GM21529 (cell line): Measurements from ENCODE around the gene ASB13.
A peak's percentile ranks its signal among the peaks of the same experiment; 100 is the strongest.

Experiments used
- ATAC-seq: cut with Tn5 transposase; IDR thresholded peaks from one replicate; pipeline ENCODE4 v1.9.1; 2021; ENCODE audit not compliant: unreplicated experiment

ASB13 gene, protein sequence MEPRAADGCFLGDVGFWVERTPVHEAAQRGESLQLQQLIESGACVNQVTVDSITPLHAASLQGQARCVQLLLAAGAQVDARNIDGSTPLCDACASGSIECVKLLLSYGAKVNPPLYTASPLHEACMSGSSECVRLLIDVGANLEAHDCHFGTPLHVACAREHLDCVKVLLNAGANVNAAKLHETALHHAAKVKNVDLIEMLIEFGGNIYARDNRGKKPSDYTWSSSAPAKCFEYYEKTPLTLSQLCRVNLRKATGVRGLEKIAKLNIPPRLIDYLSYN

DNA sequence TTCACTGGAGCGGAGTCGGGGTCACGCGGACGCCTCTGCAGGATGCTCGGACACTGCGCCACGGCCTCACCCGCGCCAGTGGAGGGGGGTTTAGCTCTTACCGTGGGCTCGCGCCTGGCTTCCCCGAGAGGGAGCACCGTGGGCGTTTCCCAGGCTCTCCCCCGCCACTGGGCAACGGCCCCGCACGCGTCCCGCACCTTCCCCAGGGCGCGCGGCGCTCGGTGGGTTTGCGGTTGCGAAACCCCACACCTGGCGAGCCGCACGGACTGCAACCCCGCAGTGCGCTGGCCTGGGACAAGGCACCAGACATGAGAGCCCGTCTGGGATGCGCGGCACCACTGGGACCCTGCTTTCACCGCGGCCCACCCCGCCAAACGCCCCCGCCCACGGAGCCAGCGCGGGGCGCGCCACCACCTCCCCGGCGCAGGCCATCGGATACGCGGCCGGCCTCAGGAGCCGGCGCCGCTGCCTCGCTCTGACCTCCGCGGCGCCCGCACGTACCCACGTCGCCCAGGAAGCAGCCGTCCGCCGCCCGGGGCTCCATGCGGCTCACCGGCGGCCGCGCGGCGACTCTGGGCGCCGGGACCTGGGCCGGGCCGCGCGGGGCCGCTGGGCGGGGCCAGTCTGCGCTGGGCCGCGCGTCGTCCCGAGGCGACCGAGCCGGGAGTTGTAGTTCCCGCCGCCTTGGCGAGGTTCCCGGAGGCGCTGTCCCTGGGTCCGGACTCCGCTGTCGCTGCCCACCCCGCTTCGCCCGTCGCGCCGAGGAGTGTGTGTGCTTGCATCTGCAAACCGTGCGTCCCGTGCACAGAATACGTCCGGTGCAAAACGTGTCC is at the start of gene ASB13:
Gene ASB13, minus strand, starts transcription at position 588 of the 833 bp plus-strand sequence. Its CDS starts 44 bp downstream, at position 544.
- ATAC-seq = peak; percentile 74

DNA sequence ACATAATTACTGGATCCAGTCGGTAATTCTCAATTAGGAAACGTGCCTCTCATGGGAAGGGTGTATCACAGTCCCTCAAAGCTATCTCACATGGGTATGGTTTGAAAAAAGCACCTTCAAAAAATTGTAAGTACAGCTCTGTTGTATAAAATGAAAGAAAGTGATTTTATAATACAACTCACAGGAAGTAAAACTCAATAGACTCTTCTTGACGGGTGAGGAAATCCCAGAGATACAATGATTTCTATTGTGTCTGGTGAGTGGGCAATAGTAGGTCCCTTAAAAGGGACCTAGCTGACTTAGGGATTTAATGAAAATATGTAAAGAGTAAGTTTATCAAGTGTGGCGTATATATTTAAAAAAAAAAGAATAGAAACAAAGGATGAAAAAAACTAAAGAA is 45.2 kb upstream of the ASB13 start:
- no peak for ATAC-seq

DNA sequence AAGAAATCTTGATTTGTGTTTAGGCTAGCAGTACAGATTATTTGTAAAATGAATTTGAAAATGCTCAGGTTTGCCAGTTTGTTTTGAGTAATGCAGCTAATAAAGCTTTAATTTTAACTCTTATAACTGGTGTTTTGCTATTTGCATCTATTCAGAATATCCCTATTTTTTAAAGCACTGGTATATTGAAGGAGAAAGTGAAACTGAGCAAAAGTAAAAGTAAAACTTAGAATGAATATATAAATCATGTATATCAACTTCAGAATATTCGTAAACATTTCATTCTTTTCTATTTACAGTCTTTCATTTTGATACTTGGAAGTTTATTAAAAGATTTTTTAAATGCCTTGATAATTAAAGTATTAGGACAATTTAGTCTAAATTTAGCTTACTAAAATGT is 44.5 kb upstream of the ASB13 start:
- no peak for ATAC-seq

DNA sequence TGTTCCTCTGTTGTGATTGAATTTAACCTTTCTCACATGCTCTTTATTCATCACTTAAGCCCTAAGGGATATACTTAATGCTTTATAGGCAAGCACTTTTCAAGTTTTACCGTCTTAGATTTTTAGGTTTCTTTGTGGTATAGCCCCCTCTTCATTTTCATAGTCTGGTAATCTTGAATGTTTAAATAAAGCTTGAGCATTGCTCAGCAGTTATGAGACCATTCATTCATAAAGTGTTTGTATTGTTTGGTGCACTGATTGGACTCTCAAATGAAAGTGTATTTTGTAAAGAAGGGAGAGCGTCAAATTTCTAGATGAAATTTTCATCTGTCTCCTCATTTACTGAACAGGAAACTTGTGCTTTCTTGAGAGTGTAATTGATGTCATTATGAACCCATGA is 43.5 kb upstream of the ASB13 start:
- no peak for ATAC-seq

DNA sequence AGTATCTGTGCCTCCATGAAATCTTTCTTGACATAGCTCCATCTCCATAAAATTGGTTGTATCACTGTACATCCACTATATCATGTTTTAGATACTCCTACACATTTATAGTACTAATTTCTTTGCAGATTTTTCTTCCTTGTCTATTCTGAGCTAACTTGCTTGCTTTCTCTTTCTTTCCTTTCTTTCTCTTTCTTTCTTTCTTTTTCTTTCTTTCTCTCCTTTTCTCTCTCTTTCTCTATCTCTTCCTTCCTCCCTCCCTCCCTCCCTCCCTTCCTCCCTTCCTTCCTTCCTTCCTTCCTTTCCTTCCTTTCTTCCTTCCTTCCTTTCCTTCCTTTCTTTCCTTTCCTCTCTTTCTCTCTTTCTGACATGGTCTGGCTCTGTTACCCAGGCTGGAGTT is 42.0 kb upstream of the ASB13 start:
- no peak for ATAC-seq

DNA sequence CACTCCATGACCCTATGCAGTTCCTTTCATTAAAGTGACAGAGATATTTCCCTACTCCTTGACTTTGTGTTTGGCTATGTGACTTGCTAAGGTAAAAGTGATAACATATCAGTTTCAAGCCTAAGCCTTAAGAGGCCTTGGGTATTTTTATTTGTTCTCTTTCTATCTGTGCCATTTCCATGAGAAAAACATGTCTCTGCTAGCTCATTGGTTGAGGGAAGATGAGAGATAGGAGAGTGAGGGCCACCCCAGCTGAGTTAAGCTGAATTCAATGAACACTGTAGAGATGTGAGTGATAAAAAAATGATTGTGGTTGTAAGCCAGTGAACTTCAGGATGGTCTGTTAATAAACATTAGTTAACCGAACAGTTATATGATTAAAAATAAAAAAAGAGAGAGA is 31.7 kb upstream of the ASB13 start:
- ATAC-seq = no peak

DNA sequence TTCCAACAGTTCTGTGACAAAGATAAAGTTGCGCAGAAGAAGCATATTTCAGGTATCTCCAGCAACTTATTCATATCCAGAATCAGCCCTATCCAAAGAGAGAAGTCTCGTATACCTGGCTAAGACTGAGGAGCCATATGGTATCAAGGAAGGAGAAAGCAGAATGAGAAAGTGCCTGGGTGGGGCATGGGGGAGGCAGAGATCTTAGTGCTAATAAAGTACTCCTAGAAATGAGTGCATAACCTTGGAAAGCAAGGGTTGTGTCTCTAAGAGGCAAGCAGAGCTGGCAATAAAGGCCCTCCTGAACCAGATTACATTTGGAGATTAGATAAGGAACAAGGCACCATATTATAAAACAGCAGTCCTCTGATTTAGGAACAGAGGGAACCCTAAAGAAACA is 30.9 kb upstream of the ASB13 start:
- no peak for ATAC-seq

DNA sequence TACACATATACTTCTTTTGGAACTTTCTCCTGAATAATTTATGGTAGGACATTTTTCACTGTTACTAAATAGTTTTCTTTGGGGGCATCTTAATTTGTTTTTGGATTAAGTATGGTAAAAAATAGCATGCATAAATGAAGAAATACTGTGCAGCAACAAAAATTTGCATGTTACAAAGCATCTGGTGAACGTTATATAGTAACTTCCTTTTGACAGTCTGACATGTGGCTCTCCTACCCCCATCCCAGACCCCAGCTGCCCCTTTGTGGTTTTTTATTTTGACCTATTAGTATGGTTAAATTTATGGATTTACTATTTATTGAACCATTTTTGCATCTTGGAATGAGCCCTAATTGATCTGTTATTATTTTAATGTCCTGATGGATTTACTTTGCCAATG is 28.2 kb upstream of the ASB13 start:
- ATAC-seq = no peak

DNA sequence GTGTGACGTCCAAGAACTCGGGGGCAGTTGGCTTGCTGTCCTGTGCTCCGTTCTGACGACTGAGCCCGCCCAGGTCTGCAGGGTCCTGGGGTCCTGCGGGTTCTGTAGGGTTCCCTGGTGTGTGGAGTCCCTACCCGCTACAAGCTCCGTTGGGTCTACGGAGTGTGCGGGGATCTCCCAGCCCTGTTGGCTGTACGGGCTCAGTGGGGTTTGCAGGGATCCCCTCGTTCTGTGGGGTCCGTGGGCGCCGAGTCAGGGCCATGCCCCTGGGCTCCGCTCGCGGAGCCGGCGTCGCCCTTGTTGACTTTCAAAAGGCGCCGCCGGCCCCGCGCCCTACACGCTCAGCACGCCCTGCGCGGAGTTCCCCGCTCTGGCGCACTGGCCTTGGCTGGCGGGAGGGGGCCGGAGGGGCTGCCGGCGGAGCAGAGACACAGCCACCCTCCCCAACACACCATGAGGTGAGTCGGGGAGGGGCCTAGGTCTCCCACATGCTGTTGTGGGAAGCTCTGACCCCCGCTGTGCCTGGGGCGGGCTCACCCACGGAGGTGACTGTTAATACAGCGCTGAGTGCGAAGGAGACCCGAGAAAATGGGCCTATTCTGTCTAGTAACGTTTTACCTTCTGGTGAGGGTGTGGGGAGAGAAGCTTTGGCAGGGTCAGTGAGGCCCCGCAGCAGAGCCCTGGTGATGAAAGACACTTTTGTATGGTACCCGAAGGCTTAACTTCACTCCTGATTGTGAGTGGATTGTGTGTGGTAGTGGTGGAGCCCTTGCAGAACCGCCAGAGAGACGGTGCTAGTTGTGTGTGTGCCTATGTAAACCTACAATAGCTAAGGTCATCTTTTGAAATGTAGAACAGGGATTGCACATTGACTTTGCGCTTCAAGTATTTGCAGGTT is 26.3 kb upstream of the ASB13 start:
- peak; percentile 77 for ATAC-seq

DNA sequence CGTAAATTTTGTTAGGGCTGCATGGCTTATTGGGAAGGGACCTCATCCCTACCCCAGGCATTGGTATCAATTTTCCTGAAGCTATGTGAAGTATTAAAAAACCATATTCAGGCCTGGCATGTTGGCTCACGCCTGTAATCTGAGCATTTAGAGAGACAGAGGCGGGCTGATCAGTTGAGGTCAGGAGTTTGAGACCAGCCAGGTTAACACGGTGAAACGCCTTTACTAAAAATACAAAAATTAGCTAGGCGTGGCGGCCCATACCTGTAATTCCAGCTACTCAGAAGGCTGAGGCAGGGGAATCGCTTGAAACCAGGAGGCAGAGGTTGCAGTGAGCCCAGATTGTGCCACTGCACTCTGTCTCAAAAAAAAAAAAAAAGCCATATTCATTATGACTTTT is 25.4 kb upstream of the ASB13 start:
- ATAC-seq = no peak

DNA sequence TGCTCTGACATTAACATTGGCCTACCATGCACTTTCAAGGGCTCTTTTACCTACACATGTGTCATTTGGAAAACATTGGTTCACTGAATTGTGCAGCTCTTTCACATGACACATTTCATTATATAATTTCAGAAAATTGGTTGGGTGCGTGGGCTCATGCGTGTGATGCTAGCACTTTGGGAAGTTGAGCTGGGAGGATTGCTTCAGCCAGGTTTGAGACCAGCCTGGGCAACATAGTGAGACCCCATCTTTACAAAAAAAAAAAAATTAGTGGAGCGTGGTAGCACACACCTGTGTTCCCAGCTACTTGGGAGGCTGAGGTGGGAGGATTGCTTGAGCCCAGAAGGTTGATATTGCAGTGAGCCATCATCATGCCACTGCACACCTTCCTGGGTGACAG is 22.2 kb upstream of the ASB13 start:
- ATAC-seq = no peak

DNA sequence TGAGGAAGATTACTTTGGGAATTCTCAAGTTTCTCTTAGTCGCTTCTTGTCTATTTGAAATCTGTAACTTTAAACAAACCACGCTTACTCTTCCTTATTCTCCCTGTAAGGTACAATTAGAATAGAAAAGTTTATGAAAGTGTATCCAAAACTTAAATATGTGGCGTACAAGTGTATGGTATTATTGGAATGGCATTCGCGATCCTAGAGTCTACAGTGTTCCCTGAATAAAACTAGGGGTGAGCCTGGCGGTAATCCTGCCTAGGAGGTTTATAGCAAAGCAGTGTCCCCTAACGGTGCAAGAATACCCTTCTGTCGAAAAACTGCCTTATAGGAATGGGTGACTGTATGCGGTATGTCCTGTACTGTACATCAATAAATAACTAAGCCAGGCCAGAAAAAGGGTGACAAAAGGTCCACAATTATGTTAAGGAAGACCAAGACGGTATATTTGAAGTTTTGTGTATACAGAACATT is 19.4 kb upstream of the ASB13 start:
- ATAC-seq = no peak

DNA sequence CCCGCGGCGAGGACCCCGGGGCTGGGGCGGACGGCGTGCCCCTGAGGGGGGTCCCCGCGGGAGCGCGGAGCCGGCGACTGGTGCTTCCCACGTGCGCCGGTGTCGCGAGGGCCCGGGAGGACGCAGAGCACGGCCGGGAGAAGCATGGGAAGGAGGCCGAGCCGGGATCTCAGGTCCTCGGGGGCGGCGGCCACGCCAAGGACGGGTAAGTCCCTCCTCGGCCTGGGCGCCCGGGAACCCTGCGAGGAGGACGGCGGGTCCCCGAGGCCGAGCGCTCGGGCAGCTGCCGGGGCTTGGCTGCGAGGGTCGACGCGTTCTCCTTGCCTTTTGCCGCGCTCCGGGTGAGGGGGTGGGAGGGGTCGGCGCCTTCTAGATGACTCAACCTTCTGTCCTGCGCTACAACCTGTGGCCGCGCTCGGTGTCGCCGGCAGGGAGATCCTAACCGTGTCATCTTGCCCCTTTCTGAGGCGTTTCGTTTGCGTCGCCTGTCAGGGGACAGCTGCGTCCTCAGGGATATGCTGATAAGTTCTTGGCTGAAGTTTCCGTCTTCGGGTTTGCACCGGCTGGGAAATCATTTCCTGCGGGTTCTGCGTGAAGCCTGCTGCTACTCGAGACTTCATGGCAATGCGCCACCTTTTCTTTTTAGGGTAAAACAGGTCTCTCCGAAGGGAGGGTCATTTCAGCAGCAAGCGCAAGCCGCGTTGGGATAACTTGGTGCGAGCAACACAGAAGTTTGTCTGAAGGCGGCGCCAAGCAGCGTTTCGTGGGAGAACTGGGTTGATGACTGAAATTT is 18.8 kb upstream of the ASB13 start:
- ATAC-seq = peak; percentile 49

DNA sequence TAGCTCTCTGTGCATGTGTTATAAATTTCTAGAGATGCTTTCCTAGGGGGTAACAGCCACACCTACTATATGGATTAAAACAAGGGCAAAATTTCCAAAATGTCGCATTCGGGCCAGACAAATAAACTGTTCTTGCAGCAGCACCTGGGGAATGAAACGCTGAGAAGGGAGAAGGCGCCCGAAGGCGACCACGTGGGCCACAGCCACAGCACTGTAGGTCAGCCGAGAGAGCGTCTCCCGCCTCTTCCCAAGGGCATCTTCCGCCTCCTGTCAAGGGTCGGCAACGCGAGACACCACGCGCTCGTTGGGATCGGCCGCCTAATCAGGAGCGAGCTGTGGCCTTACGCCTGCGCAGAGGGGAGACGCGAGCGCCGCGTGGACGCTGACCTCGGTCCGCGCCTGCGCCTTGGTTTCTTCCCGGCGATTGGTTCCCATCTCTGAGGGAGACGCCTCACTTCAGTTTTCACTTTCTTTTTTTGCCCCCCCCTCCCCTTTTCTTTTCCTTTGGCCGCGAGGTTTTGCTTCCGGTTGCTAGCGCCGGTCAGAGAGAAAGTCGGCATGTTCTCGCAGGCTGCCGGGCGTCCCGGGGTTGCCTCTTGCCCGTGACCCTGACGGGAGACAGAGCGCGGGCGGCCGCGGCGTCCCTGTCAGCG is 18.0 kb upstream of the ASB13 start, which contains the start of gene TASOR2:
Gene TASOR2, plus strand, starts transcription at position 521 of the 653 bp plus-strand sequence. CDS start 35,805 bp downstream, outside the sequence.
- peak; percentile 66 for ATAC-seq

DNA sequence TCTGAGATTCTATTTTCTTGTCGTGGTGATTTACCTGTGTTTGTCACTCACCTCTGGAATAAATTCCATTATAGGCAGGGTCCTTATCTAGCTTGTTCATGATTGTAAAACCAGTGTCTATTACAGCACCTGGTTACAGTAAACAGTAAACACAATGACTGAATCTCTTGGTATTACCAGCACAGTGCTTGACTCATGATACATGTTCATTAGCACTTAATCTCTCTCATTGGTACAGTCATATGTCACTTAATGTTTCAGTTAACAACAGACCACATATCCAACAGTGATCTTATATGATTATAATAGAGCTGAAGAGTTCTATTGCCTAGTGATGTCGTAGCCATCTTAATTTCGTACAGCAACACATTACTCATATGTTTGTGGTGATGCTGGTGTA is 16.7 kb upstream of the ASB13 start:
- ATAC-seq = no peak

DNA sequence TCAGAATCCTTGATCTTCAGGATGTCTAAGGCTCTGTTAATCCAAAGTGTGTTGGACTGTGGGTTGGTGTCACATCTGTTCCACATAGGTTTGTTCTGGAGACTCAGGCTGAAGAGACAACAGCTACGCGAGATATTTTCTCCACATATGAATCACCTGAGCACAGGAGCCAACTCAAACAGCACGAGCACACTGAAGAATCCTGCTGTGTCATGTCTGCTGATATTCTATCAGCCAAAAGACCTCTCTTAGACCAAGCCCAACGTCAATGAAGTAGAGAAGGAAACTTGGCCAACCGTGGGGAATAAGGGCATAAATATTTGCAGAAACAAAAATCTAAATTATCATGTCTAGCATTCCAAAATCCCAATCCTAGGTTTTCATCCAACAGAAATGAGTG is 15.5 kb upstream of the ASB13 start:
- no peak for ATAC-seq

DNA sequence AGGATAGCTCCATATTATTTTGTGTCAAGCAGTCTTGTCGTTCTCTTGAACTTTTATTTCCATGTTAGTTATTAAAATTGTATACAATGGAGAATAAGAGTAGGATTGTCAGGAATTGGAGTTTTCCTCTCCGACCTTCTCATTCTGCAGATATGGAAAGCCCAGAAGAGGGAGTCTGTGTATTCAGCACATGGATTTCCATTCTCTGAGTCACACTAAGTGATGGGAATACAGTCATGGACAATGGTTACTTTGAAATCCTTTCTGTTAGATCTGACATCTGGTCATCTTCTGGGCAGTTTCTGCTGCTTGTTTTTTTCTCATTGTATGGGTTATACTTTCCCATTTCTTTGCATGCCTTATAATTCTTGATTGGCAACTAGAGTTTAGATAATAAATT is 13.2 kb upstream of the ASB13 start:
- no peak for ATAC-seq

DNA sequence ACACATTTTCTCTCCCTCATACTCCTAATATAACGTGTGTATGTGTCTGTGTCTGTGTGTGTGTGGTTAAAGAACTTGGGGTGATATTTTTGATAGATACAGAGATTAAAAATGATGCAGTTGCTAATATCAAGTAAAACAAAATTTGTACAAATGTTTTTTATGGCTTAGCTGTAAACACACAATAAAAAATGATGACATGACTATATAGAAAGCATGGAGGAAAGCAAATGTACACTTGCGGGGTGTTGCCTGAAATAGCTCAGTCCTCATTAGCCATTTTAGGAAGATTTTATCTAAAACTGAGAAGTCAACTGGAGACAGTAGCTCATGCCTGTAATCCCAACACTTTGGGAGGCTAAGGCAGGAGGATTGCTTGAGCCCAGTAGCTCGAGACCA is 12.6 kb upstream of the ASB13 start:
- no peak for ATAC-seq

DNA sequence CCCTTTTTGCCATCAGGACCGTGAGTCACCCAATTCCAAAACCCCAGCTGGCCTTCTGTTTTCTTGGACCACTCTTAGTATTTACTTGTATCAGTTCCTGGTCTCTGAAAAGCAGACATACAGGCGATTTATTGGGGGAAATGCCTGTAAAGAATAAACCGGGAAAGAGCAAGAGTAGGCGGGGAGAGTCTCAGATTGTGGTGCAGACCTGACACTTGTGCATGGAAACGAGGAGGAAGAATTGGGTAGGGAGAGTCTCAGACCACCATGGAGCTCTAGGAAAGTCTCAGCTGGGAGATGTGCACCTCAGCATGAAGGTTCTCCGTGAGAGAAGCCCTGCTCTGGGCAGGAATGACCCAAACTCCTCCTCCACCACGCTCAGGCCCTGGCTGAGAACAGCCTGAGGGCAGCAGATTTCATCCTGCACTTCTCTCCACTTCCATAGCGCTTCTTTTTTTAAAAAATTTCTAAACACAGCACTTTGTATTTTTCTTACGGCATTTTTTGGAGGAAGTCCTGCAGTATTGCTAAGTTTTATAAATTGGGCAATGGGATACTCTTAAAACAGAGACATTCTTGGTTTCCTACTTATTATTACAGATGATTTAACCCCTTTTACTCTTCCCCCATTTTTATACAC is 12.1 kb upstream of the ASB13 start:
- no peak for ATAC-seq
